GM12878 (cell line): Measurements from ENCODE around the gene DCN. TPM values are rescaled to one million over a fixed set of nuclear protein-coding genes. Genes with fewer than 3 reads are reported as not detected.

Experiments used
- ATAC-seq: fragments of 200-7000 bp; cut with Tn5 transposase; 3 replicates; pipeline ENCODE4 v1.9.1; 2020; ENCODE audit warnings: mild to moderate bottlenecking, moderate library complexity
- BruUV-seq: library from RNA; stranded (reverse); fragments of 400-500 nt; replicated peaks from 2 replicates; lab custom pipeline; 2021; lab: Mats Ljungman, UMichigan
- CTCF ChIA-PET: fragments of 300-600 bp; sonication (Branson Sonifier 250); formaldehyde crosslinking; extraction: SDS; loops from one replicate; lab custom pipeline; 2021; ENCODE audit warnings: inconsistent platforms; lab: Yijun Ruan, JAX
- POLR2A ChIA-PET: fragments of 350-600 bp; formaldehyde crosslinking; extraction: SDS; loops from one replicate; lab custom pipeline; 2021; ENCODE audit warnings: inconsistent platforms; lab: Charles Lee
- RAD21 ChIA-PET: fragments of 300-600 bp; sonication (Branson Sonifier 250); formaldehyde crosslinking; loops from one replicate; lab custom pipeline; 2023; ENCODE audit warnings: antibody characterized with exemption; ENCODE audit not compliant: unreplicated experiment; lab: Charles Lee
- SMC1A ChIA-PET: fragments of 300-600 bp; sonication (Branson Sonifier 250); formaldehyde crosslinking; loops from one replicate; lab custom pipeline; 2023; ENCODE audit not compliant: unreplicated experiment, uncharacterized antibody; lab: Charles Lee
- DNase-seq: peaks from one replicate; pipeline ENCODE4 v3.0.0-alpha.2; 2011; ENCODE audit warnings: low read depth, low spot score
- FAIRE-seq: peaks from 3 replicates; lab custom pipeline; 2011; peaks lifted over from hg19 to GRCh38; lab: Jason Lieb, UNC
- H2AFZ ChIP-seq: 2 replicates; pipeline ENCODE4 v1.6.0; 2011; ENCODE audit warnings: low read depth, low read length, control low read depth; ENCODE audit not compliant: control insufficient read depth
- H3K27ac ChIP-seq: 2 replicates; pipeline ENCODE4 v1.5.1; 2011; ENCODE audit warnings: control low read depth; ENCODE audit not compliant: control insufficient read depth, insufficient read depth
- H3K27me3 ChIP-seq, 2 experiments: replicated peaks in 1 of 2; 2 replicates each; pipeline versions ENCODE4 v1.6.0 to v1.6.1; 2011; ENCODE audit warnings: low read length in 1 of 2; ENCODE audit not compliant: control insufficient read depth in 2 of 2, insufficient read depth in 2 of 2
- H3K36me3 ChIP-seq, 2 experiments: 2 replicates each; pipeline ENCODE4 v1.5.1; 2011; ENCODE audit warnings: low read length in 1 of 2; ENCODE audit not compliant: control insufficient read depth in 2 of 2, insufficient read depth in 2 of 2
- H3K4me1 ChIP-seq: 2 replicates; pipeline ENCODE4 v1.6.1; 2011; ENCODE audit warnings: mild to moderate bottlenecking, low read length, moderate library complexity, mixed read lengths; ENCODE audit not compliant: control insufficient read depth, insufficient read depth
- H3K4me2 ChIP-seq: 2 replicates; pipeline ENCODE4 v1.6.0; 2011; ENCODE audit warnings: control low read depth; ENCODE audit not compliant: control insufficient read depth, insufficient read depth
- H3K4me3 ChIP-seq: fragments of 200-600 bp; sonication (generic); 2 replicates; pipeline ENCODE4 v1.5.1; 2016
- H3K79me2 ChIP-seq: 2 replicates; pipeline ENCODE4 v1.6.0; 2011; ENCODE audit warnings: low read length; ENCODE audit not compliant: control insufficient read depth, insufficient read depth
- H3K9ac ChIP-seq: 2 replicates; pipeline ENCODE4 v1.8.0; 2011; ENCODE audit warnings: low read length, control low read depth, mixed read lengths; ENCODE audit not compliant: control insufficient read depth, insufficient read depth
- H3K9me3 ChIP-seq: replicated peaks from 3 replicates; pipeline ENCODE4 v1.5.1; 2011; ENCODE audit warnings: mild to moderate bottlenecking, low read length; ENCODE audit not compliant: control insufficient read depth, insufficient read depth
- H4K20me1 ChIP-seq: 2 replicates; pipeline ENCODE4 v1.6.0; 2011; ENCODE audit not compliant: control insufficient read depth, insufficient read depth
- GATAD2B ChIP-seq: fragments of 450-650 bp; conservative IDR thresholded peaks from 2 replicates; pipeline ENCODE4 v1.6.1; 2017; ENCODE audit warnings: low read depth, mild to moderate bottlenecking, moderate library complexity
- IRF5 ChIP-seq: fragments of 450-650 bp; IDR thresholded peaks from 2 replicates; pipeline ENCODE4 v1.6.1; 2017; ENCODE audit warnings: borderline replicate concordance
- POU2F2 ChIP-seq: IDR thresholded peaks from 3 replicates; pipeline ENCODE4 v1.6.1; 2011; ENCODE audit warnings: low read depth, mild to moderate bottlenecking, low read length, borderline replicate concordance
- WGBS: methylation state at CpG from one replicate; pipeline ENCODE4 v1.1.6; 2016; ENCODE audit warnings: low lambda C conversion rate; ENCODE audit not compliant: insufficient replicate concordance, insufficient coverage; ENCODE audit errors: missing lambda C conversion rate; 5-methylcytosine and 5-hydroxymethylcytosine counted together
- in situ Hi-C: fragments of 300-500 bp; cut with MboI; formaldehyde crosslinking; loops from 9 replicates; pipeline ENCODE4 v1.14.3; 2018; ENCODE audit warnings: mixed read lengths
- intact Hi-C: fragments of 100-400 bp; cut with micrococcal nuclease; formaldehyde crosslinking; loops from one replicate; pipeline ENCODE4 v1.14.2; 2022; ENCODE audit not compliant: unreplicated experiment
- polyA plus RNA-seq, 11 experiments: library from polyadenylated mRNA; depleted of rRNA in 4 of 11; unstranded in 6 of 11; stranded (reverse) in 5 of 11; fragments of >200 nt; fragmentation: Nextera tagmentation in 4 of 11; fragmentation: Illumina TruSeq in 1 of 11; extraction: Ambion mirVana in 4 of 11; extraction: Trizol in 1 of 11; gene quantifications; 1 replicate in 1 of 11; 2 replicates in 10 of 11; pipeline versions ENCODE4 v1.2.1 to v1.2.3, GENCODE V29; 2011 to 2016; ENCODE audit warnings: inconsistent platforms in 2 of 11, missing spikeins in 2 of 11, low read depth in 1 of 11
- total RNA-seq, 4 experiments: library from RNA; depleted of rRNA in 3 of 4; stranded (reverse); fragments of >200 nt in 3 of 4; fragmentation: Illumina TruSeq in 1 of 4; extraction: Trizol in 1 of 4; gene quantifications; 2 replicates each; pipeline versions ENCODE4 v1.2.1 to v1.2.3, GENCODE V29; 2013 to 2021
- TF ChIP-seq, protein P1 (sequence below): fragments of 150-350 bp; IDR thresholded peaks from 2 replicates; pipeline ENCODE4 v1.6.1; 2014; ENCODE audit warnings: mild to moderate bottlenecking, low read depth, low read length

DCN gene
- total and polyA plus RNA-seq, 10 of the 15 experiments (the other 5 are each of a cell fraction or from before 2014, with no cell fraction given), result 0.07 to 2.1 (median 0.75) TPM; not detected in 6

DNA sequence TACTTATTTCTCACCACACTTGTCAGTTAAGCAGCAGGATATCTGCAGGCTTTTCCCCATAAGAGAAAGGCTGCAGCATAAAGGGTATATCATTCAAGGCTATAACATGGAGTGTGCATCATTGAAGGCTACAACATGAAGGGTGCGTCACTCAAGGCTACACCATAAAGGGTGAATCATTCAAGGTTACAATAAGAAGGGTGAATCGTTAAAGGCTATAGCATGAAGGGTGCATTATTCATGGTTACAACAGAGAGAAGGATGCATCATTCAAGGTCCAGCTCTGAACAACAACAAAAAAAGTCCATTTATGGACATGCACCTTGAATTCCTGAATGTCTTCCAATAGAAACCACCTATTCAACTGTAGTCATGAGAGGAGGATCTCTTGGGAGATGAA, 38.6 kb downstream of the DCN start:
- ChIA-PET RAD21 (no interaction called here), SMC1A (interaction anchor here (1.7 kb wide), 1 partner anchor 29 kb away, joined by 4 read pairs; no protein-coding TSS in a partner anchor), POLR2A (no interaction called here), CTCF (no interaction called here)
- no peak for TF ChIP-seq POU2F2
- TF ChIP-seq IRF5, result no peak
- no peak for TF ChIP-seq GATAD2B
- TF ChIP-seq, protein P1, sequence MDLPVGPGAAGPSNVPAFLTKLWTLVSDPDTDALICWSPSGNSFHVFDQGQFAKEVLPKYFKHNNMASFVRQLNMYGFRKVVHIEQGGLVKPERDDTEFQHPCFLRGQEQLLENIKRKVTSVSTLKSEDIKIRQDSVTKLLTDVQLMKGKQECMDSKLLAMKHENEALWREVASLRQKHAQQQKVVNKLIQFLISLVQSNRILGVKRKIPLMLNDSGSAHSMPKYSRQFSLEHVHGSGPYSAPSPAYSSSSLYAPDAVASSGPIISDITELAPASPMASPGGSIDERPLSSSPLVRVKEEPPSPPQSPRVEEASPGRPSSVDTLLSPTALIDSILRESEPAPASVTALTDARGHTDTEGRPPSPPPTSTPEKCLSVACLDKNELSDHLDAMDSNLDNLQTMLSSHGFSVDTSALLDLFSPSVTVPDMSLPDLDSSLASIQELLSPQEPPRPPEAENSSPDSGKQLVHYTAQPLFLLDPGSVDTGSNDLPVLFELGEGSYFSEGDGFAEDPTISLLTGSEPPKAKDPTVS, result no peak
- in situ Hi-C loops, result no loop called here
- Histone ChIP-seq H3K79me2 (no peaks in the 10 kb centered on the region), H3K9ac (no peak overlapping the region), H3K9me3 (no peaks in the 10 kb centered on the region), H3K4me2 (no peak overlapping the region), H2AFZ (no peak overlapping the region), H3K27ac (no peak overlapping the region), H3K4me1 (no peaks in the 10 kb centered on the region), H3K36me3 (no peaks in the 10 kb centered on the region), H3K4me3 (no peak overlapping the region), H3K27me3 (no peaks in the 10 kb centered on the region), H4K20me1 (no peaks in the 10 kb centered on the region)
- 35% methylated on average over 2 of the region's 2 CpGs for WGBS
- DNase-seq (no peak), FAIRE-seq (no peak), ATAC-seq (no peak)
- no TSS peak for BruUV-seq
- intact Hi-C loops, result no loop called here
